ENCODE measurements around the gene NADSYN1. TPM values are rescaled to one million over a fixed set of nuclear protein-coding genes. Genes with fewer than 3 reads are reported as not detected.

Gene NADSYN1
- total RNA-seq, 1 experiment from 2014 or later: 58.2 TPM

- H3K4me2 ChIP-seq (ENCODE audit: low read length): no peak overlapping the region
- ChIA-PET POLR2A (no interaction called here), RAD21 (ENCODE audit: low non-redundant PET in 1 of 2, low total read pairs in 2 of 2, uncharacterized antibody in 2 of 2, unreplicated experiment in 2 of 2) (no interaction called here), CTCF (no interaction called here)
- H3K79me2 ChIP-seq (ENCODE audit: insufficient read depth, low read length): peaks cover 8% of the 10 kb centered on the region; the same call in 1 of the 2 replicates
- H3K36me3 ChIP-seq (ENCODE audit: control insufficient read depth in 1 of 2, insufficient read depth in 2 of 2, low read length in 2 of 2): peaks cover 42 to 43% of the 10 kb centered on the region in 2 experiments
- DNase-seq (ENCODE audit: low read depth, low spot score) (no peak), ATAC-seq (no peak)
- H3K4me1 ChIP-seq (ENCODE audit: control insufficient read depth in 1 of 2, insufficient read depth in 2 of 2, low read length in 2 of 2): peaks cover 3 to 7% of the 10 kb centered on the region in 2 experiments; a peak in 3 of 4 replicates
- H3K9me2 ChIP-seq (ENCODE audit: insufficient read depth): no peaks in the 10 kb centered on the region
- H2AFZ ChIP-seq (ENCODE audit: low read depth, low read length, poor library complexity, severe bottlenecking): no peak overlapping the region
- H3K27ac ChIP-seq (ENCODE audit: low read depth, low read length): no peak overlapping the region
- no peak overlapping the region for H3K9ac ChIP-seq (ENCODE audit: low read length)
- H3K4me3 ChIP-seq (replicated peaks in 1 of 2; ENCODE audit: low read depth in 1 of 2, low read length in 2 of 2): no peak overlapping the region
- TF ChIP-seq YY1 (IDR thresholded peaks at IDR 0.05; ENCODE audit: extremely low read depth, insufficient replicate concordance, low read depth, low read length): no peak
- no peak for TF ChIP-seq REST (IDR thresholded peaks at IDR 0.05; ENCODE audit: low read depth)
- no peak for TF ChIP-seq CEBPB (IDR thresholded peaks at IDR 0.05; ENCODE audit: low read depth)
- TF ChIP-seq SRF (IDR thresholded peaks at IDR 0.05; ENCODE audit: low read depth): no peak
- TF ChIP-seq EGR1 (IDR thresholded peaks at IDR 0.05; ENCODE audit: low read depth): no peak
- TF ChIP-seq TCF7L2 (IDR thresholded peaks at IDR 0.05; ENCODE audit: borderline replicate concordance, extremely low read depth, insufficient read depth, insufficient read length): no peak
- TF ChIP-seq EZH2phosphoT487 (IDR thresholded peaks at IDR 0.05; ENCODE audit: borderline replicate concordance): no peak
- no peak for TF ChIP-seq SIN3A (IDR thresholded peaks at IDR 0.05; ENCODE audit: low read depth)
- TF ChIP-seq ZFX (IDR thresholded peaks at IDR 0.05): no peak
- TF ChIP-seq SP1 (IDR thresholded peaks at IDR 0.05; ENCODE audit: low read depth): no peak
- no peak for TF ChIP-seq CTCF (IDR thresholded peaks at IDR 0.05 in 2 of 3, conservative IDR thresholded peaks at IDR 0.05 in 1 of 3; ENCODE audit: borderline replicate concordance in 1 of 3, insufficient read depth in 1 of 3, low read depth in 2 of 3, low read length in 2 of 3)
- no peak for TF ChIP-seq ZNF274 (IDR thresholded peaks at IDR 0.05; ENCODE audit: low read depth, low read length)
- no peak for TF ChIP-seq ELF1 (IDR thresholded peaks at IDR 0.05; ENCODE audit: borderline replicate concordance, low read depth)
- TF ChIP-seq ZBTB33 (IDR thresholded peaks at IDR 0.05; ENCODE audit: extremely low read depth, insufficient replicate concordance, low read length): no peak
- H4K20me1 ChIP-seq (ENCODE audit: insufficient read depth): no peaks in the 10 kb centered on the region
- H3K27me3 ChIP-seq (ENCODE audit: insufficient read depth, low read length): no peaks in the 10 kb centered on the region
- peaks cover 0 to 4% of the 10 kb centered on the region in 2 experiments; a peak in 1 of 4 replicates for H3K9me3 ChIP-seq (ENCODE audit: control insufficient read depth in 1 of 2, insufficient read depth in 1 of 2, low read depth in 1 of 2, low read length in 2 of 2)
- no TSS peak for BruUV-seq (replicated peaks)
- intact Hi-C loops (cut with micrococcal nuclease): no loop called here
These were observed 9.1 kb upstream of the NADSYN1 start for GRCh38 chr11:71443736-71444445.

All from HCT116 (cell line).